Measurements from ENCODE around the gene C9orf152.

DNA sequence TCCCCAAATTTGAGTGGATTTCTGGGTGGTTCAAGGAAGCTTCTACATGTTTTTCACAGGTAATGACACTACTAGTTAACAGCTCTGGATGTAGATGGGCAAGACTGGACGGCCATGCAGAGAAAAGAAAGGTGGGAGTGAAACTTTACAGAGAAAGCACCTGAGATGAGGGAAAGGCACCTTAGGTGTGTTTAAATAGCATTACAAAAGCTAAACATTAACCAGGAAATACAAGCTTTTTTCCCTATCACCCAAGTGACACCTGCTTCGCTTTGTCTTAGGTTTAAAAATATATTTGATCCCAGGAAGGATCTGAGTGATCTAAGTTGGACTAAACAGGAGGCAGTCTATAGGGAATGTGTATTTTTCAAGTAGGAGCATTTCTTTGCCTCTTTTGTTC is 8.3 kb downstream of the C9orf152 start:
- TF ChIP-seq, protein P1, sequence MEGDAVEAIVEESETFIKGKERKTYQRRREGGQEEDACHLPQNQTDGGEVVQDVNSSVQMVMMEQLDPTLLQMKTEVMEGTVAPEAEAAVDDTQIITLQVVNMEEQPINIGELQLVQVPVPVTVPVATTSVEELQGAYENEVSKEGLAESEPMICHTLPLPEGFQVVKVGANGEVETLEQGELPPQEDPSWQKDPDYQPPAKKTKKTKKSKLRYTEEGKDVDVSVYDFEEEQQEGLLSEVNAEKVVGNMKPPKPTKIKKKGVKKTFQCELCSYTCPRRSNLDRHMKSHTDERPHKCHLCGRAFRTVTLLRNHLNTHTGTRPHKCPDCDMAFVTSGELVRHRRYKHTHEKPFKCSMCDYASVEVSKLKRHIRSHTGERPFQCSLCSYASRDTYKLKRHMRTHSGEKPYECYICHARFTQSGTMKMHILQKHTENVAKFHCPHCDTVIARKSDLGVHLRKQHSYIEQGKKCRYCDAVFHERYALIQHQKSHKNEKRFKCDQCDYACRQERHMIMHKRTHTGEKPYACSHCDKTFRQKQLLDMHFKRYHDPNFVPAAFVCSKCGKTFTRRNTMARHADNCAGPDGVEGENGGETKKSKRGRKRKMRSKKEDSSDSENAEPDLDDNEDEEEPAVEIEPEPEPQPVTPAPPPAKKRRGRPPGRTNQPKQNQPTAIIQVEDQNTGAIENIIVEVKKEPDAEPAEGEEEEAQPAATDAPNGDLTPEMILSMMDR (IDR thresholded peaks at IDR 0.05), result no peak
- no peak for TF ChIP-seq ZFX (IDR thresholded peaks at IDR 0.05; ENCODE audit: borderline replicate concordance)

Measured in 22Rv1 (cell line).